Left lung (tissue), 10 donors: ENCODE measurements around the gene FCRL4. TPM values are rescaled to one million over a fixed set of nuclear protein-coding genes. Genes with fewer than 3 reads are reported as not detected.
"Not testable (repeated sequence)": the region's sequence is repeated elsewhere in the genome, so short reads cannot be mapped to it uniquely, and the experiment has no call there.

Experiments used
- ATAC-seq: fragments of 200-7000 bp; cut with Tn5 transposase; one replicate; pipeline ENCODE4 v1.9.1; 2020; ENCODE audit warnings: moderate library complexity
- DNase-seq, 4 donors: peaks; one replicate each; pipeline ENCODE4 v3.0.0-alpha.2; 2013 to 2020
- H3K27ac ChIP-seq, 2 donors: fragments of 200-600 bp; sonication (generic) in 1 of 2; one replicate each; pipeline versions ENCODE4 v1.5.0 to v1.8.0; 2020 to 2021
- H3K27me3 ChIP-seq, 2 donors: fragments of 200-600 bp; sonication (generic) in 1 of 2; one replicate each; pipeline versions ENCODE4 v1.5.0 to v1.8.0; 2020 to 2021
- H3K36me3 ChIP-seq, 2 donors: fragments of 200-600 bp; sonication (generic) in 1 of 2; one replicate each; pipeline versions ENCODE4 v1.5.0 to v1.8.0; 2020 to 2021
- H3K4me1 ChIP-seq, 2 donors: fragments of 200-600 bp; one replicate each; pipeline ENCODE4 v1.8.0; 2021
- H3K4me3 ChIP-seq, 2 donors: fragments of 200-600 bp; sonication (generic) in 1 of 2; one replicate each; pipeline versions ENCODE4 v1.5.0 to v1.8.0; 2020 to 2021; ENCODE audit warnings: mild to moderate bottlenecking in 1 of 2
- H3K9me3 ChIP-seq, 2 donors: fragments of 200-600 bp; sonication (generic) in 1 of 2; one replicate each; pipeline versions ENCODE4 v1.5.0 to v1.8.0; 2020 to 2021
- CTCF ChIP-seq, 2 donors: fragments of 200-600 bp; sonication (generic) in 1 of 2; IDR thresholded peaks; one replicate each; pipeline versions ENCODE4 v1.5.0 to v1.8.0; 2021; ENCODE audit warnings: antibody characterized with exemption in 2 of 2
- intact Hi-C, 2 donors: fragments of 100-400 bp; cut with DNase I; formaldehyde crosslinking; loops; one replicate each; pipeline versions ENCODE4 v1.11.2 to v1.14.2; 2022
- polyA plus RNA-seq, 6 donors: library from polyadenylated mRNA; unstranded; fragments of 120-200 nt; gene quantifications; one replicate each; pipeline ENCODE4 v1.2.1, GENCODE V29; 2013; ENCODE audit not compliant: insufficient read length in 6 of 6
- total RNA-seq, 2 donors: library from RNA; stranded (reverse); fragmentation: NEBNext Ultra II Directional; extraction: Animal tissue kit (Norgen Biotek cat#: 25700); gene quantifications; one replicate each; pipeline ENCODE4 v1.2.1, GENCODE V29; 2021
- donor health status: DM: no; HTN: yes; CAD: no.
- donor health status: DM: no; HTN: no; CAD: no.

FCRL4 gene
- total and polyA plus RNA-seq, 8 donors = not detected

- DNase-seq = no peak
- Histone ChIP-seq H3K27ac (no peak overlapping the region), H3K27me3 (peaks cover 0 to 5% of the 10 kb centered on the region in 2 donors), H3K36me3 (no peaks in the 10 kb centered on the region), H3K4me3 (no peak overlapping the region), H3K9me3 (no peaks in the 10 kb centered on the region), H3K4me1 (no peaks in the 10 kb centered on the region)
- TF ChIP-seq CTCF (IDR thresholded peaks at IDR 0.05) = no peak
- intact Hi-C loops = no loop called here
- peak; percentile 24 for ATAC-seq
Observed at GRCh38 chr1:157562515-157562914, 35.4 kb downstream of the FCRL4 start.

GRCh38 chr1:157558119-157558518 is 39.8 kb downstream of the FCRL4 start:
- no peak for ATAC-seq
- intact Hi-C loops = no loop called here
- H3K36me3 ChIP-seq = no peaks in the 10 kb centered on the region
- no peaks in the 10 kb centered on the region for H3K9me3 ChIP-seq
- H3K4me1 ChIP-seq = no peaks in the 10 kb centered on the region
- H3K4me3 ChIP-seq = no peak overlapping the region
- H3K27ac ChIP-seq = no peak overlapping the region
- H3K27me3 ChIP-seq = peaks cover 0 to 5% of the 10 kb centered on the region in 2 donors
- TF ChIP-seq CTCF (IDR thresholded peaks at IDR 0.05) = no peak
- no peak for DNase-seq

GRCh38 chr1:157551694-157552693 is 45.9 kb downstream of the FCRL4 start, which contains the start of gene FCRL5:
Gene FCRL5, minus strand, starts transcription at chr1:157552515. Its CDS starts 153 bp downstream, at chr1:157552362.
- no peak within 1 kb of the TSS for H3K27ac ChIP-seq
- no peaks in the 10 kb centered on the region for H3K4me1 ChIP-seq
- TF ChIP-seq CTCF (IDR thresholded peaks at IDR 0.05) = no peak
- intact Hi-C loops = no loop called here
- no peak for DNase-seq
- H3K36me3 ChIP-seq = no peaks in the 10 kb centered on the region
- H3K9me3 ChIP-seq = peaks cover 0 to 2% of the 10 kb centered on the region in 2 donors
- no peak for ATAC-seq
- H3K4me3 ChIP-seq = no peak within 1 kb of the TSS
- H3K27me3 ChIP-seq = no peaks in the 10 kb centered on the region

- DNase-seq, intact Hi-C loops, H3K4me1 ChIP-seq, H3K9me3 ChIP-seq, ATAC-seq, H3K4me3 ChIP-seq, H3K36me3 ChIP-seq, H3K27ac ChIP-seq, H3K27me3 ChIP-seq: not testable (repeated sequence)
Observed at GRCh38 chr1:157548081-157548480, 49.8 kb downstream of the FCRL4 start.

- intact Hi-C loops = no loop called here
- DNase-seq (peak in 1 of 4 donors; percentile 9), ATAC-seq (peak; percentile 63)
Observed at GRCh38 chr1:157542676-157543075, 55.2 kb downstream of the FCRL4 start.

More at GRCh38 chr1:157542676-157543075, 55.2 kb downstream of the FCRL4 start:
- Histone ChIP-seq H3K9me3 (no peaks in the 10 kb centered on the region), H3K27ac (no peak overlapping the region), H3K4me1 (no peaks in the 10 kb centered on the region), H3K4me3 (no peak overlapping the region), H3K27me3 (peaks cover 0 to 10% of the 10 kb centered on the region in 2 donors), H3K36me3 (no peaks in the 10 kb centered on the region)
- no peak for TF ChIP-seq CTCF (IDR thresholded peaks at IDR 0.05)
